ENCODE measurements around the gene HOTAIR. TPM values are rescaled to one million over a fixed set of nuclear protein-coding genes. Genes with fewer than 3 reads are reported as not detected.

Gene HOTAIR
- total RNA-seq, 1 experiment from 2014 or later, result 5.5 TPM

- intact Hi-C loops (cut with micrococcal nuclease; ENCODE audit: unreplicated experiment), result no loop called here
- DNase-seq (ENCODE audit: low spot score), result no peak
- Histone ChIP-seq H3K27me3 (replicated peaks; ENCODE audit: insufficient read depth, low read depth, low read length, poor library complexity) (peaks cover 53% of the 10 kb centered on the region), H3K9me3 (ENCODE audit: low read depth, low read length, poor library complexity, severe bottlenecking) (no peaks in the 10 kb centered on the region), H3K36me3 (ENCODE audit: insufficient read depth, low read length, poor library complexity, severe bottlenecking) (no peaks in the 10 kb centered on the region), H3K4me3 (ENCODE audit: low read depth, low read length, poor library complexity, severe bottlenecking) (no peak overlapping the region), H3K4me1 (ENCODE audit: insufficient read depth, low read length, poor library complexity, severe bottlenecking) (peaks cover 10% of the 10 kb centered on the region), H3K27ac (ENCODE audit: low read depth, low read length, poor library complexity, severe bottlenecking) (no peak overlapping the region)
- no TSS peak for BruUV-seq (replicated peaks)
- POLR2A ChIA-PET (ENCODE audit: low non-redundant PET), result no interaction called here
- CTCF ChIA-PET, result no interaction called here
- TF ChIP-seq, protein P1, sequence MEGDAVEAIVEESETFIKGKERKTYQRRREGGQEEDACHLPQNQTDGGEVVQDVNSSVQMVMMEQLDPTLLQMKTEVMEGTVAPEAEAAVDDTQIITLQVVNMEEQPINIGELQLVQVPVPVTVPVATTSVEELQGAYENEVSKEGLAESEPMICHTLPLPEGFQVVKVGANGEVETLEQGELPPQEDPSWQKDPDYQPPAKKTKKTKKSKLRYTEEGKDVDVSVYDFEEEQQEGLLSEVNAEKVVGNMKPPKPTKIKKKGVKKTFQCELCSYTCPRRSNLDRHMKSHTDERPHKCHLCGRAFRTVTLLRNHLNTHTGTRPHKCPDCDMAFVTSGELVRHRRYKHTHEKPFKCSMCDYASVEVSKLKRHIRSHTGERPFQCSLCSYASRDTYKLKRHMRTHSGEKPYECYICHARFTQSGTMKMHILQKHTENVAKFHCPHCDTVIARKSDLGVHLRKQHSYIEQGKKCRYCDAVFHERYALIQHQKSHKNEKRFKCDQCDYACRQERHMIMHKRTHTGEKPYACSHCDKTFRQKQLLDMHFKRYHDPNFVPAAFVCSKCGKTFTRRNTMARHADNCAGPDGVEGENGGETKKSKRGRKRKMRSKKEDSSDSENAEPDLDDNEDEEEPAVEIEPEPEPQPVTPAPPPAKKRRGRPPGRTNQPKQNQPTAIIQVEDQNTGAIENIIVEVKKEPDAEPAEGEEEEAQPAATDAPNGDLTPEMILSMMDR (conservative IDR thresholded peaks at IDR 0.05; ENCODE audit: low read depth, low read length), result no peak
- TF ChIP-seq EZH2 (IDR thresholded peaks at IDR 0.05; ENCODE audit: borderline replicate concordance, low read depth, low read length, poor library complexity, severe bottlenecking), result no peak
Measured at GRCh38 chr12:53931844-53932581, 42.7 kb downstream of the HOTAIR start.

GRCh38 chr12:53930591-53931255 lies 44.0 kb downstream of the HOTAIR start:
- Histone ChIP-seq H3K36me3 (ENCODE audit: insufficient read depth, low read length, poor library complexity, severe bottlenecking) (no peaks in the 10 kb centered on the region), H3K27ac (ENCODE audit: low read depth, low read length, poor library complexity, severe bottlenecking) (no peak overlapping the region), H3K4me3 (ENCODE audit: low read depth, low read length, poor library complexity, severe bottlenecking) (no peak overlapping the region), H3K9me3 (ENCODE audit: low read depth, low read length, poor library complexity, severe bottlenecking) (no peaks in the 10 kb centered on the region), H3K27me3 (replicated peaks; ENCODE audit: insufficient read depth, low read depth, low read length, poor library complexity) (peaks cover 59% of the 10 kb centered on the region), H3K4me1 (ENCODE audit: insufficient read depth, low read length, poor library complexity, severe bottlenecking) (peaks cover 10% of the 10 kb centered on the region)
- DNase-seq (ENCODE audit: low spot score), result no peak
- ChIA-PET POLR2A (ENCODE audit: low non-redundant PET) (no interaction called here), CTCF (no interaction called here)
- no TSS peak for BruUV-seq (replicated peaks)
- intact Hi-C loops (cut with micrococcal nuclease; ENCODE audit: unreplicated experiment), result no loop called here
- TF ChIP-seq, protein P1 (conservative IDR thresholded peaks at IDR 0.05; ENCODE audit: low read depth, low read length), result no peak
- no peak for TF ChIP-seq EZH2 (IDR thresholded peaks at IDR 0.05; ENCODE audit: borderline replicate concordance, low read depth, low read length, poor library complexity, severe bottlenecking)

DNA sequence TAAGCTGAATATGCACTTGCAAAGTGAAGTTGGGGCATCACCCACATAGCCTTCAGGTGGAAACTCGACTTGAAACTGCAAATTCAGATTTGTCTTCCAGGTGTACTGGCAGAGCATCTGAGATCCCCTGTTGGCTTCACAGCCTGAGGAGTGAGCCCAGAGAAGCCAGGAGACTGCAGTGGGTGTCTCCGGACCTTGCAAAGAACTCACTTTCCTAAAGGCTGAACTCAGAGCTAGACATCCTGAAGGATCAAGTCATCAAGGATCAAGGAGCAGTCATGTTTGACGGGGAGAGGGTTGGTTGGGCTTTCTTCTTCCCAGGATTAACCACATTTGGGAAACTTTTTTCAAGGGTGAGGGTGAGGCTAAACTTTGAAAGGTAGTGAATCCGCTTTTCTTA lies 45.2 kb downstream of the HOTAIR start:
- H3K27me3 ChIP-seq (replicated peaks; ENCODE audit: insufficient read depth, low read depth, low read length, poor library complexity), result peaks cover 59% of the 10 kb centered on the region
- ChIA-PET POLR2A (ENCODE audit: low non-redundant PET) (no interaction called here), CTCF (no interaction called here)
- no peak overlapping the region for H3K27ac ChIP-seq (ENCODE audit: low read depth, low read length, poor library complexity, severe bottlenecking)
- intact Hi-C loops (cut with micrococcal nuclease; ENCODE audit: unreplicated experiment), result no loop called here
- no peaks in the 10 kb centered on the region for H3K9me3 ChIP-seq (ENCODE audit: low read depth, low read length, poor library complexity, severe bottlenecking)
- peaks cover 7% of the 10 kb centered on the region for H3K4me1 ChIP-seq (ENCODE audit: insufficient read depth, low read length, poor library complexity, severe bottlenecking)
- no peak for DNase-seq (ENCODE audit: low spot score)
- H3K36me3 ChIP-seq (ENCODE audit: insufficient read depth, low read length, poor library complexity, severe bottlenecking), result no peaks in the 10 kb centered on the region
- H3K4me3 ChIP-seq (ENCODE audit: low read depth, low read length, poor library complexity, severe bottlenecking), result no peak overlapping the region
- no TSS peak for BruUV-seq (replicated peaks)
- no peak for TF ChIP-seq EZH2 (IDR thresholded peaks at IDR 0.05; ENCODE audit: borderline replicate concordance, low read depth, low read length, poor library complexity, severe bottlenecking)
- TF ChIP-seq, protein P1 (conservative IDR thresholded peaks at IDR 0.05; ENCODE audit: low read depth, low read length), result no peak
